ENCODE measurements around the gene SDR39U1. TPM values are rescaled to one million over a fixed set of nuclear protein-coding genes. Genes with fewer than 3 reads are reported as not detected.

Gene SDR39U1
- total RNA-seq, 1 experiment from 2014 or later = 61.8 TPM

DNA sequence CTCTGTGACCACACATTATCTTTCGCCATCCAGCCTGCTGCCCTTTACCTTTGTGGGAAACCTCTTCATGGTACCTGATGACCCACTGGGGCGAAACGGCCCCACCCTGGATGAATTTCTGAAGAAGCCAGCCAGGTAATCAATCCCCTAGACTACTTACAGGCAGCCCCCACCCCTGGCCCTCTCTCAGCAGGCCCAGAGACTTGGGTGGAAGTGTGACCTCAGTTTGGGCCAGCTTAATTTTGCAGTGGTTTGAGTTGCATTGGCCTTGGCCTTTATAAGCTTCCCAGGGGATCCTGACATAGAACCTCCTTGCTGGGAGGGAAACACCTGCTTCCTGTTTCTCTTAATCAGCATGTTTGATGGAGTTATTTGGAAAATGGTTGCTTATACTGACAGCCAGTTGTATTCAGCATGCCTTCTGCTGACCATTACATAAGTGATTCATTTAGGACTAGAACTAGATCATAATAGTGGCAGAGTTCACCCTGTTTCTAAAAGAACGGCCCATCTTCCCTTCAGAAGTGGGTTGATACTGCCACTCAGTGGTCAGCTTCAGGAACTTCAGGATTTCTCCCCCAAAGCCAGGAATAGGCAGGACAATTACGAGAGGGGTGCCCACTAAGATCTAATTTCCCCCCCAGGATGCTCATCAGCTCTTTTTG is 6.1 kb downstream of the SDR39U1 start (continued):
- TF ChIP-seq EGR1 (IDR thresholded peaks at IDR 0.05; ENCODE audit: low read depth) (no peak), ATF3 (IDR thresholded peaks at IDR 0.05) (no peak), ZFX (IDR thresholded peaks at IDR 0.05) (no peak), POLR2AphosphoS5 (IDR thresholded peaks at IDR 0.05; ENCODE audit: low read depth, low read length) (no peak; the same call in 1 of the 2 replicates), YY1 (IDR thresholded peaks at IDR 0.05; ENCODE audit: extremely low read depth, insufficient replicate concordance, low read depth, low read length) (no peak), SRF (IDR thresholded peaks at IDR 0.05; ENCODE audit: low read depth) (no peak), RAD21 (IDR thresholded peaks at IDR 0.05; ENCODE audit: low read depth) (peak; percentile 79)

DNA sequence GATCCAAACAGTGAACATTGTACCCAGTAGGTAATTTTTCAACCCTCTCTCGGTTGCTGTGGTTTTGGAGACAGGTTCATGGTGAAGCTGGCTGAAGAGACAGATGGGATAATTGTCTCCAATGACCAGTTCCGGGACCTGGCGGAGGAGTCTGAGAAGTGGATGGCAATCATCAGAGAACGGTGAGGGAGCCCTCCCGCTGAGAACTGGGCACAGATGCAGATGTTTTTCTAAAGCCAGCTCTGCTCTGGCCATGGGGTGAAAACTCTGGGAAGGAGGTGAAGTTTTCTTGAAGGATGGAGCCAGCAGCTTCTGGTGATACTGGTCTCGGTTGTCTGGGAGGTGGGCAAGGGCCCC is 6.6 kb downstream of the SDR39U1 start:
- peaks cover 19% of the 10 kb centered on the region for H3K79me2 ChIP-seq (ENCODE audit: insufficient read depth, low read length)
- no TSS peak for BruUV-seq (replicated peaks)
- H4K20me1 ChIP-seq (ENCODE audit: insufficient read depth) = no peaks in the 10 kb centered on the region
- no peaks in the 10 kb centered on the region for H3K27me3 ChIP-seq (ENCODE audit: insufficient read depth, low read length)
- H3K9ac ChIP-seq (ENCODE audit: low read length) = no peak overlapping the region
- H2AFZ ChIP-seq (ENCODE audit: low read depth, low read length, poor library complexity, severe bottlenecking) = no peak overlapping the region
- H3K27ac ChIP-seq (ENCODE audit: low read depth, low read length) = no peak overlapping the region
- RAD21 ChIA-PET (ENCODE audit: low non-redundant PET in 1 of 2, low total read pairs in 2 of 2, uncharacterized antibody in 2 of 2, unreplicated experiment in 2 of 2) = interaction anchor here in 1 of 2 experiments (1.0 kb wide), 1 partner anchor 103 kb away, joined by 4 read pairs; no protein-coding TSS in a partner anchor
- DNase-seq (ENCODE audit: low read depth, low spot score) (no peak), ATAC-seq (no peak)
- peaks cover 7 to 14% of the 10 kb centered on the region in 2 experiments for H3K4me1 ChIP-seq (ENCODE audit: control insufficient read depth in 1 of 2, insufficient read depth in 2 of 2, low read length in 2 of 2)
- H3K9me3 ChIP-seq (ENCODE audit: control insufficient read depth in 1 of 2, insufficient read depth in 1 of 2, low read depth in 1 of 2, low read length in 2 of 2) = no peaks in the 10 kb centered on the region
- H3K36me3 ChIP-seq (ENCODE audit: control insufficient read depth in 1 of 2, insufficient read depth in 2 of 2, low read length in 2 of 2) = peaks cover 27 to 39% of the 10 kb centered on the region in 2 experiments; a peak in 3 of 4 replicates
- POLR2A ChIA-PET = interaction anchor here (1.1 to 1.9 kb wide), 3 partner anchors 74 to 165 kb away, joined by 3 to 9 read pairs (median 3); partner anchors contain the start of gene RABGGTA
- intact Hi-C loops (cut with micrococcal nuclease) = loop anchor here (1.0 to 10.0 kb wide), 4 partner anchors 71 to 421 kb away; partner anchors contain the start of genes CHMP4A and MDP1
- H3K4me3 ChIP-seq (replicated peaks in 1 of 2; ENCODE audit: low read depth in 1 of 2, low read length in 2 of 2) = no peak overlapping the region
- no peak overlapping the region for H3K4me2 ChIP-seq (ENCODE audit: low read length)
- CTCF ChIA-PET = interaction anchor here (0.8 to 4.6 kb wide), 10 partner anchors 30 to 193 kb away, joined by 3 to 82 read pairs (median 8); partner anchors contain the start of genes CIDEB and TINF2
- no peaks in the 10 kb centered on the region for H3K9me2 ChIP-seq (ENCODE audit: insufficient read depth)
- TF ChIP-seq YY1 (IDR thresholded peaks at IDR 0.05; ENCODE audit: extremely low read depth, insufficient replicate concordance, low read depth, low read length) = no peak
- no peak for TF ChIP-seq EZH2phosphoT487 (IDR thresholded peaks at IDR 0.05; ENCODE audit: borderline replicate concordance)
